Breast epithelium (tissue), 4 donors: ENCODE measurements around the gene SAMSN1. TPM values are rescaled to one million over a fixed set of nuclear protein-coding genes. Genes with fewer than 3 reads are reported as not detected.
"Not testable (repeated sequence)": the region's sequence is repeated elsewhere in the genome, so short reads cannot be mapped to it uniquely, and the experiment has no call there.

Source experiments
- DNase-seq, 2 donors: peaks; one replicate each; pipeline ENCODE4 v3.0.0-alpha.2; 2019; ENCODE audit warnings: low spot score in 2 of 2
- H3K27ac ChIP-seq, 2 donors: fragments of 200-600 bp; sonication (generic) in 1 of 2; one replicate each; pipeline ENCODE4 v1.5.1; 2016 to 2019; ENCODE audit warnings: mild to moderate bottlenecking in 1 of 2
- H3K27me3 ChIP-seq, 2 donors: fragments of 200-600 bp; sonication (generic) in 1 of 2; one replicate each; pipeline versions ENCODE4 v1.5.1 to v1.6.0; 2017 to 2019; ENCODE audit warnings: control low read depth in 1 of 2, mild to moderate bottlenecking in 1 of 2
- H3K36me3 ChIP-seq: fragments of 200-600 bp; one replicate; pipeline ENCODE4 v1.5.1; 2019
- H3K4me1 ChIP-seq, 2 donors: fragments of 200-600 bp; sonication (generic); one replicate each; pipeline ENCODE4 v1.5.1; 2016 to 2019; ENCODE audit warnings: control low read depth in 1 of 2
- H3K4me3 ChIP-seq, 3 donors: fragments of 200-600 bp; sonication (generic); 1 replicate in 2 of 3; 2 replicates in 1 of 3; pipeline ENCODE4 v1.5.1; 2016 to 2019; ENCODE audit warnings: mild to moderate bottlenecking in 3 of 3, moderate library complexity in 2 of 3
- H3K9me3 ChIP-seq, 2 donors: fragments of 200-600 bp; sonication (generic) in 1 of 2; one replicate each; pipeline ENCODE4 v1.5.1; 2016 to 2019; ENCODE audit warnings: control low read depth in 1 of 2
- CTCF ChIP-seq, 3 donors: fragments of 450-650 bp; IDR thresholded peaks; one replicate each; pipeline ENCODE4 v1.5.1; 2016 to 2017; ENCODE audit warnings: antibody characterized with exemption in 3 of 3, mild to moderate bottlenecking in 3 of 3, moderate library complexity in 3 of 3
- POLR2A ChIP-seq: fragments of 450-650 bp; IDR thresholded peaks from one replicate; pipeline ENCODE4 v1.6.1; 2016; ENCODE audit warnings: antibody characterized with exemption, mild to moderate bottlenecking, moderate library complexity
- POLR2AphosphoS5 ChIP-seq, 3 donors: sonication (generic); formaldehyde crosslinking; IDR thresholded peaks; one replicate each; pipeline ENCODE4 v1.6.1; 2017; ENCODE audit warnings: antibody characterized with exemption in 3 of 3
- intact Hi-C: fragments of 100-400 bp; cut with DNase I; formaldehyde crosslinking; loops from one replicate; pipeline ENCODE4 v1.15.1; 2023; ENCODE audit warnings: low total_unique reads
- total RNA-seq, 3 donors: library from RNA; depleted of rRNA; stranded (reverse); fragments of >200 nt; gene quantifications; one replicate each; pipeline ENCODE4 v1.1.0, GENCODE V29; 2016

SAMSN1 gene
- total RNA-seq, 3 donors from 2014 or later = 7.5 to 15.4 (median 11.4) TPM

GRCh38 chr21:14522736-14523135, 23.4 kb downstream of the SAMSN1 start:
- Histone ChIP-seq H3K9me3 (no peaks in the 10 kb centered on the region), H3K27me3 (no peaks in the 10 kb centered on the region), H3K4me1 (no peaks in the 10 kb centered on the region), H3K36me3 (no peaks in the 10 kb centered on the region), H3K27ac (no peak overlapping the region), H3K4me3 (no peak overlapping the region)
- intact Hi-C loops = no loop called here
- DNase-seq = no peak
- no peak for TF ChIP-seq CTCF (IDR thresholded peaks at IDR 0.05)
- no peak for TF ChIP-seq POLR2A
- no peak for TF ChIP-seq POLR2AphosphoS5 (IDR thresholded peaks at IDR 0.05)

GRCh38 chr21:14520535-14520934, 25.6 kb downstream of the SAMSN1 start:
- Histone ChIP-seq H3K4me3 (no peak overlapping the region), H3K36me3 (no peaks in the 10 kb centered on the region), H3K9me3 (no peaks in the 10 kb centered on the region), H3K27me3 (no peaks in the 10 kb centered on the region), H3K27ac (no peak overlapping the region), H3K4me1 (no peaks in the 10 kb centered on the region)
- TF ChIP-seq POLR2A (no peak), POLR2AphosphoS5 (IDR thresholded peaks at IDR 0.05) (no peak), CTCF (IDR thresholded peaks at IDR 0.05) (no peak)
- no peak for DNase-seq
- intact Hi-C loops = no loop called here

GRCh38 chr21:14519000-14519399, 27.1 kb downstream of the SAMSN1 start:
- Histone ChIP-seq H3K36me3 (no peaks in the 10 kb centered on the region), H3K4me3 (no peak overlapping the region), H3K27ac (no peak overlapping the region), H3K9me3 (no peaks in the 10 kb centered on the region), H3K4me1 (no peaks in the 10 kb centered on the region), H3K27me3 (no peaks in the 10 kb centered on the region)
- intact Hi-C loops = no loop called here
- no peak for TF ChIP-seq POLR2A
- TF ChIP-seq CTCF (IDR thresholded peaks at IDR 0.05) = no peak
- no peak for TF ChIP-seq POLR2AphosphoS5 (IDR thresholded peaks at IDR 0.05)
- DNase-seq = no peak

DNA sequence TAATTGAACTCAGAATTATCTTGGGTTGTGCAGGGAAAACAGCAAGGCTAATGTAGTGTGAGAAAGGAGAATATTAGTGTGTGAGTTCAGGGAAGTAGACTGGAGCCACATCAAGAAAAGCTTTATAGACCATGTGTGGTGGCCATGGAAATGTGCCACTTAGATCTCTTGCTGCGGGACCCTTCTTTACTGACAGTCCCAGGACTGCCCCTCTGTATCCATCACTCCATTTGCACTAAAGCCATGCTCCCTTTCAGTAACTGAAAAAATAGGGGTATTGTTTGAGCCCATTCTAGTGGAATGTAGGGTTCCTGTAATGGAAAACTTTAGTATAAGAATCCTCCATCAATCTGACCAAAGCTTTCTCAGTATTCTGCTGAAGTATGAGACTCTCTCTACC, 32.3 kb downstream of the SAMSN1 start:
- Histone ChIP-seq H3K36me3 (no peaks in the 10 kb centered on the region), H3K27ac (no peak overlapping the region), H3K4me1 (no peaks in the 10 kb centered on the region), H3K27me3 (no peaks in the 10 kb centered on the region), H3K9me3 (no peaks in the 10 kb centered on the region), H3K4me3 (no peak overlapping the region)
- intact Hi-C loops = no loop called here
- DNase-seq = no peak
- TF ChIP-seq POLR2A (no peak), POLR2AphosphoS5 (IDR thresholded peaks at IDR 0.05) (no peak), CTCF (IDR thresholded peaks at IDR 0.05) (no peak)

GRCh38 chr21:14506859-14507457, 39.2 kb downstream of the SAMSN1 start:
- H3K27me3 ChIP-seq, H3K9me3 ChIP-seq, intact Hi-C loops, H3K27ac ChIP-seq, H3K4me3 ChIP-seq, H3K4me1 ChIP-seq, H3K36me3 ChIP-seq, DNase-seq: not testable (repeated sequence)

GRCh38 chr21:14500873-14501272, 45.2 kb downstream of the SAMSN1 start:
- H3K4me3 ChIP-seq = no peak overlapping the region
- no peak for TF ChIP-seq POLR2AphosphoS5 (IDR thresholded peaks at IDR 0.05)
- TF ChIP-seq CTCF (IDR thresholded peaks at IDR 0.05) = no peak
- H3K36me3 ChIP-seq = no peaks in the 10 kb centered on the region
- H3K9me3 ChIP-seq = no peaks in the 10 kb centered on the region
- no peaks in the 10 kb centered on the region for H3K27me3 ChIP-seq
- no peak overlapping the region for H3K27ac ChIP-seq
- DNase-seq = no peak
- H3K4me1 ChIP-seq = no peaks in the 10 kb centered on the region
- intact Hi-C loops = no loop called here
